GM10248 (cell line): Measurements from ENCODE around the gene SUMO3.

Experiments used
- CTCF ChIA-PET: fragments of 300-600 bp; sonication (Branson Sonifier 250); formaldehyde crosslinking; extraction: SDS; loops from one replicate; lab custom pipeline; 2021; ENCODE audit warnings: antibody characterized with exemption; lab: Yijun Ruan, JAX
- POLR2A ChIA-PET: fragments of 350-650 bp; sonication (Branson Sonifier 250); formaldehyde crosslinking; extraction: SDS; loops from one replicate; lab custom pipeline; 2020; ENCODE audit warnings: antibody characterized with exemption; lab: Yijun Ruan, JAX
- DNase-seq: peaks from one replicate; pipeline ENCODE4 v3.0.0; 2012; ENCODE audit errors: extremely low spot score
- TF ChIP-seq, protein P1 (sequence below): IDR thresholded peaks from 2 replicates; pipeline ENCODE4 v1.5.1; 2012; ENCODE audit warnings: mild to moderate bottlenecking, low read depth; ENCODE audit errors: extremely low read depth, missing control alignments, control extremely low read depth

Gene SUMO3

DNA sequence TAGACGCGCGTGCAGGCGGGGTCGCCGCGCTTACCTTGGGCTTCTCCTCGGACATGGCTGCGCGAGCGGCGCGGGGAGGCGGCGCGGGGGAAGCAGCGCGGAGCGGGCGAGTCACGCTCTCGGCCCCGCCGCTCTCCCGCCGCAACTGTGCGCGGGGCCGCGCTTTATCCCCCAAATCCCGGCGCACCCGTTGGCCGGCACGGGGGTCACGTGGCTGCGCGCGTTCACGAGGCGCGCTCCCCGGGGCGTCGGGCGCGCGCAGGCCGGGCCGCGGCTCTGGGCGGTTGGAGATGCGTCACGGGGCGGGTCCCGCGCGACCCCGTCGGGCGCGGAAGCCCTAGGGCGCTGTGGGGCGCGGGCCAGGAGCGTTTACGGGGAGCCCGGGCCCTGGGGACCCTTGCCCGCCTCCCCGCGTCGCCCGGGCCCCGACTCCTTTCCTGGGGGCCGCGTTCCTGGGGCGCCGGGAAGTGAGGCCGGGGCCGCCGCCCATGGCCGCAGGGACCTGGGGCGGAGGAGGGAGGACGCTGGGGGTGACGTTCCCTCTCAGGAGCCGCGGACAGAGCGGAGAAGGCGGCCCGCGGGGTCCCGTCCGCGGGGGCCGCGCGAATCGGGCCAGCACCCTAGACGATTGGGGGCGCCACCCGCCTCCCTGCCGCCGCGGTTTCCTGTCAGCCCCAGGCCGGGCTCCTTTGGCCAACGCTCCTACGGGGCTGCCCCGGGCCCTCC, at the start of gene SUMO3:
Gene SUMO3 (minus strand): TSS at position 149 of the 726 bp plus-strand sequence. CDS start 94 bp downstream, at position 55.
- TF ChIP-seq, protein P1, sequence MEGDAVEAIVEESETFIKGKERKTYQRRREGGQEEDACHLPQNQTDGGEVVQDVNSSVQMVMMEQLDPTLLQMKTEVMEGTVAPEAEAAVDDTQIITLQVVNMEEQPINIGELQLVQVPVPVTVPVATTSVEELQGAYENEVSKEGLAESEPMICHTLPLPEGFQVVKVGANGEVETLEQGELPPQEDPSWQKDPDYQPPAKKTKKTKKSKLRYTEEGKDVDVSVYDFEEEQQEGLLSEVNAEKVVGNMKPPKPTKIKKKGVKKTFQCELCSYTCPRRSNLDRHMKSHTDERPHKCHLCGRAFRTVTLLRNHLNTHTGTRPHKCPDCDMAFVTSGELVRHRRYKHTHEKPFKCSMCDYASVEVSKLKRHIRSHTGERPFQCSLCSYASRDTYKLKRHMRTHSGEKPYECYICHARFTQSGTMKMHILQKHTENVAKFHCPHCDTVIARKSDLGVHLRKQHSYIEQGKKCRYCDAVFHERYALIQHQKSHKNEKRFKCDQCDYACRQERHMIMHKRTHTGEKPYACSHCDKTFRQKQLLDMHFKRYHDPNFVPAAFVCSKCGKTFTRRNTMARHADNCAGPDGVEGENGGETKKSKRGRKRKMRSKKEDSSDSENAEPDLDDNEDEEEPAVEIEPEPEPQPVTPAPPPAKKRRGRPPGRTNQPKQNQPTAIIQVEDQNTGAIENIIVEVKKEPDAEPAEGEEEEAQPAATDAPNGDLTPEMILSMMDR: peak; percentile 15
- DNase-seq: peak; percentile 93
- ChIA-PET CTCF (interaction anchor here (0.8 to 0.9 kb wide), 3 partner anchors 15 to 25 kb away, joined by 3 read pairs; partner anchors contain the start of gene UBE2G2), POLR2A (interaction anchor here (0.6 to 1.0 kb wide), 2 partner anchors 108 to 1029 kb away, joined by 3 read pairs; no protein-coding TSS in a partner anchor)

DNA sequence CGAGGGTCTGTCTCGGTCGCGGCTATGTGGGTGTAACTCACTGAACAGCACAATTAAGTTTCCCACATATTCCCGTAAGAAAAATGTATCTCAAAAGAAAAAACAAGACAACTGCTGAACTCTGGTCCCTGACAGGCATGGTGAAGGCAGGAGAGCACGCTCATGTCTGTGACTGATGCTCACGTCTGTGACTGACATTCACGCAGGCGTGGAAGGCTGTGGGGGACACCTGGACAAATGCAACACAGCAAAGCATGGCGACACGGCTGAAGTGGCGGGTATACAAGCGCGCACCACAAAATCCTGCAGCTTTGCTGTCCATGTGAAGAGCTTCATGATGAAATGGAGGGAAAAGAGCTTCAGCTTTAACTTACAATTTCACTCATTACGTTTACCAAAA, 49.6 kb upstream of the SUMO3 start:
- TF ChIP-seq, protein P1: no peak
- ChIA-PET CTCF (interaction anchor here (0.7 kb wide), 1 partner anchor 9 kb away, joined by 3 read pairs; no protein-coding TSS in a partner anchor), POLR2A (no interaction called here)
- no peak for DNase-seq

GRCh38 chr21:44866780-44867179, 48.9 kb upstream of the SUMO3 start:
- POLR2A ChIA-PET: no interaction called here
- DNase-seq: no peak
- CTCF ChIA-PET: no interaction called here
- TF ChIP-seq, protein P1: no peak

- TF ChIP-seq, protein P1: no peak
- DNase-seq: no peak
- POLR2A ChIA-PET: no interaction called here
- CTCF ChIA-PET: no interaction called here
Observed at GRCh38 chr21:44865561-44866280, 47.9 kb upstream of the SUMO3 start.

GRCh38 chr21:44862869-44863685, 45.2 kb upstream of the SUMO3 start:
- CTCF ChIA-PET: no interaction called here

More at GRCh38 chr21:44862869-44863685, 45.2 kb upstream of the SUMO3 start:
- POLR2A ChIA-PET: no interaction called here
- no peak for DNase-seq
- TF ChIP-seq, protein P1: no peak
